Osteoblast (primary cell): ENCODE measurements around the gene SLC25A47. TPM values are rescaled to one million over a fixed set of nuclear protein-coding genes. Genes with fewer than 3 reads are reported as not detected.

Source experiments
- DNase-seq: peaks from one replicate; pipeline ENCODE4 v3.0.0; 2011; ENCODE audit warnings: low spot score, mixed read lengths; ENCODE audit not compliant: insufficient read length; ENCODE audit errors: missing footprints
- H2AFZ ChIP-seq: 2 replicates; pipeline ENCODE4 v1.6.0; 2011; ENCODE audit warnings: mild to moderate bottlenecking, low read length
- H3K27ac ChIP-seq: 2 replicates; pipeline ENCODE4 v1.5.1; 2011; ENCODE audit warnings: mild to moderate bottlenecking, low read depth, low read length, moderate library complexity
- H3K27me3 ChIP-seq: 2 replicates; pipeline ENCODE4 v1.6.0; 2012; ENCODE audit warnings: mild to moderate bottlenecking, control low read depth, inconsistent platforms, low read length, moderate library complexity; ENCODE audit not compliant: insufficient read depth
- H3K36me3 ChIP-seq: 2 replicates; pipeline ENCODE4 v1.5.1; 2011; ENCODE audit warnings: mild to moderate bottlenecking, low read length, control low read depth, moderate library complexity; ENCODE audit not compliant: insufficient read depth
- H3K4me1 ChIP-seq: 2 replicates; pipeline ENCODE4 v1.5.1; 2011; ENCODE audit warnings: mild to moderate bottlenecking, low read length, control low read depth, moderate library complexity; ENCODE audit not compliant: insufficient read depth
- H3K4me2 ChIP-seq: 2 replicates; pipeline ENCODE4 v1.6.0; 2011; ENCODE audit warnings: mild to moderate bottlenecking, low read length; ENCODE audit not compliant: insufficient read depth
- H3K4me3 ChIP-seq: fragments of 200-600 bp; sonication (generic); 3 replicates; pipeline ENCODE4 v1.5.1; 2012; ENCODE audit warnings: mild to moderate bottlenecking, low read length, inconsistent platforms; ENCODE audit not compliant: insufficient read depth
- H3K79me2 ChIP-seq: 2 replicates; pipeline ENCODE4 v1.6.0; 2012; ENCODE audit warnings: mild to moderate bottlenecking, low read length, control low read depth, inconsistent platforms; ENCODE audit not compliant: insufficient read depth
- H3K9me3 ChIP-seq: 2 replicates; pipeline ENCODE4 v1.5.1; 2011; ENCODE audit warnings: low read depth, low read length, control low read depth
- H4K20me1 ChIP-seq: 2 replicates; pipeline ENCODE4 v1.6.0; 2012; ENCODE audit warnings: mild to moderate bottlenecking, low read length, control low read depth; ENCODE audit not compliant: insufficient read depth
- total RNA-seq: library from RNA; depleted of rRNA; stranded (reverse); fragments of >200 nt; gene quantifications from 2 replicates; pipeline ENCODE4 v1.2.3, GENCODE V29; 2012
- TF ChIP-seq, protein P1 (sequence below): IDR thresholded peaks from 2 replicates; pipeline ENCODE4 v1.5.1; 2011; ENCODE audit warnings: mild to moderate bottlenecking, low read depth, low read length, moderate library complexity; ENCODE audit errors: extremely low read depth

SLC25A47 gene
- total RNA-seq, 1 donor: not detected

DNA sequence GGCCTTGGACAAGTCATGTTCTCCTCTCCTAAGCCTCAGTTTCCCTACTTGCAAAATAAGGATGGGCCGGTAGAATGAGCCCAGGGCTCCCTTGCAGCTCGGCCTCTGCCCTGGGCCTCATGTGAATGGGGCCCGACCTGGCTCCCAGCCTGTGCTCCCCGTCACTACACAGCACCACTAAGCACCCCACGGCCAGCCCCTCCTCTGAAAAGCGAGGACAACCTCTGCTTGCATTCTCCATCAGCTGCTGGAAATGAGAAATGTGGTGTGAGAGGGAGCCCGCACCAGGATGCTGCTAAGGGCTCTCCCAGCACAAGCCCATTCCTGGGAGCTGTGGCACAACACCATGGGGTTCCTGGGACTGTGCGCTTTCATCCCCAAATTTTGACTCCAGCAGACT, 10.2 kb downstream of the SLC25A47 start:
- Histone ChIP-seq H2AFZ (no peak overlapping the region), H3K4me3 (no peak overlapping the region), H3K79me2 (no peaks in the 10 kb centered on the region), H4K20me1 (no peaks in the 10 kb centered on the region), H3K36me3 (peaks cover 29% of the 10 kb centered on the region), H3K27me3 (no peaks in the 10 kb centered on the region), H3K9me3 (no peaks in the 10 kb centered on the region), H3K27ac (no peak overlapping the region), H3K4me1 (no peaks in the 10 kb centered on the region), H3K4me2 (no peak overlapping the region)
- TF ChIP-seq, protein P1, sequence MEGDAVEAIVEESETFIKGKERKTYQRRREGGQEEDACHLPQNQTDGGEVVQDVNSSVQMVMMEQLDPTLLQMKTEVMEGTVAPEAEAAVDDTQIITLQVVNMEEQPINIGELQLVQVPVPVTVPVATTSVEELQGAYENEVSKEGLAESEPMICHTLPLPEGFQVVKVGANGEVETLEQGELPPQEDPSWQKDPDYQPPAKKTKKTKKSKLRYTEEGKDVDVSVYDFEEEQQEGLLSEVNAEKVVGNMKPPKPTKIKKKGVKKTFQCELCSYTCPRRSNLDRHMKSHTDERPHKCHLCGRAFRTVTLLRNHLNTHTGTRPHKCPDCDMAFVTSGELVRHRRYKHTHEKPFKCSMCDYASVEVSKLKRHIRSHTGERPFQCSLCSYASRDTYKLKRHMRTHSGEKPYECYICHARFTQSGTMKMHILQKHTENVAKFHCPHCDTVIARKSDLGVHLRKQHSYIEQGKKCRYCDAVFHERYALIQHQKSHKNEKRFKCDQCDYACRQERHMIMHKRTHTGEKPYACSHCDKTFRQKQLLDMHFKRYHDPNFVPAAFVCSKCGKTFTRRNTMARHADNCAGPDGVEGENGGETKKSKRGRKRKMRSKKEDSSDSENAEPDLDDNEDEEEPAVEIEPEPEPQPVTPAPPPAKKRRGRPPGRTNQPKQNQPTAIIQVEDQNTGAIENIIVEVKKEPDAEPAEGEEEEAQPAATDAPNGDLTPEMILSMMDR: no peak
- DNase-seq: peak; percentile 58

DNA sequence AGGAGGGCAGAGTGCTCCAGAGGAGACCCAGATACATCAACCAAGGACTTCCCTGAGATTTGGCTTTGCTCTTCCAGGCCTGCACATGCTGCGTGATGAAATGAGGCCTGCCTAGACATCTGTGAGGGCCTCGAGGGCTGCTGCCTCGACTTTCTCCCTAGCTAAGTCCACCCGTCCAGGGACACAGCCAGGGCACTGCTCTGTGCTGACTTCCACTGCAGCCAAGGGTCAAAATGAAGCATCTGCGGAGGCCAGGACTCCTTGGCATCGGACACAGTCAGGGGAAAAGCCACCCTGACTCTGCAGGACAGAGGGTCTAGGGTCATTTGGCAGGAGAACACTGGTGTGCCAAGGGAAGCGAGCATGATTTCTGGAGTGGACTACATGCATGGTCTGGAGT, 10.7 kb downstream of the SLC25A47 start:
- H3K27ac ChIP-seq: no peak overlapping the region
- no peaks in the 10 kb centered on the region for H4K20me1 ChIP-seq
- no peaks in the 10 kb centered on the region for H3K4me1 ChIP-seq
- no peaks in the 10 kb centered on the region for H3K27me3 ChIP-seq
- TF ChIP-seq, protein P1: no peak
- peaks cover 29% of the 10 kb centered on the region for H3K36me3 ChIP-seq
- no peak overlapping the region for H3K4me3 ChIP-seq
- no peaks in the 10 kb centered on the region for H3K9me3 ChIP-seq
- H3K4me2 ChIP-seq: no peak overlapping the region
- no peak overlapping the region for H2AFZ ChIP-seq
- peak; percentile 62 for DNase-seq
- H3K79me2 ChIP-seq: no peaks in the 10 kb centered on the region

DNA sequence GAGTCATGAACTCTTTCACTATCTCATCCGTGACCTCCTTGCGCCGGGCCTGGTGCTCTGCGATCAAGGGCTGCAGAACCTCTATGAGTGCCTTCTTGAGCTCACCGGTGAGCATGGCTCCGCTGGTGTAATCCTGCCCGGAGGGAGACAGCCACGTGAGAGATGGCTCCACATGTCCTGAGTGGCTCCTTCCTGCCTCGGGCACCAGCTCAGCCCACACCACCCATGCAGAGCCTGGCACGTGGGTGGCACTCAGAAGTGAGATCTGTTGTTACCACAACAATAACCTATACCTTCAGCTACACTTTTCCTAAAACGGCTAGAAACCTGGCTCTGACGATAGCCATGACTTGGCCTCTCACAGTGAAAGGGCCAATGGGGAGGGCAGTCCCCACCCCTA, 11.8 kb downstream of the SLC25A47 start:
- H3K4me1 ChIP-seq: no peaks in the 10 kb centered on the region
- H3K9me3 ChIP-seq: no peaks in the 10 kb centered on the region
- peaks cover 33% of the 10 kb centered on the region for H3K36me3 ChIP-seq
- peak; percentile 66 for DNase-seq
- TF ChIP-seq, protein P1: no peak
- no peaks in the 10 kb centered on the region for H3K27me3 ChIP-seq
- no peak overlapping the region for H2AFZ ChIP-seq
- H3K4me3 ChIP-seq: no peak overlapping the region
- no peaks in the 10 kb centered on the region for H4K20me1 ChIP-seq
- H3K79me2 ChIP-seq: no peaks in the 10 kb centered on the region
- H3K27ac ChIP-seq: no peak overlapping the region
- no peak overlapping the region for H3K4me2 ChIP-seq

DNA sequence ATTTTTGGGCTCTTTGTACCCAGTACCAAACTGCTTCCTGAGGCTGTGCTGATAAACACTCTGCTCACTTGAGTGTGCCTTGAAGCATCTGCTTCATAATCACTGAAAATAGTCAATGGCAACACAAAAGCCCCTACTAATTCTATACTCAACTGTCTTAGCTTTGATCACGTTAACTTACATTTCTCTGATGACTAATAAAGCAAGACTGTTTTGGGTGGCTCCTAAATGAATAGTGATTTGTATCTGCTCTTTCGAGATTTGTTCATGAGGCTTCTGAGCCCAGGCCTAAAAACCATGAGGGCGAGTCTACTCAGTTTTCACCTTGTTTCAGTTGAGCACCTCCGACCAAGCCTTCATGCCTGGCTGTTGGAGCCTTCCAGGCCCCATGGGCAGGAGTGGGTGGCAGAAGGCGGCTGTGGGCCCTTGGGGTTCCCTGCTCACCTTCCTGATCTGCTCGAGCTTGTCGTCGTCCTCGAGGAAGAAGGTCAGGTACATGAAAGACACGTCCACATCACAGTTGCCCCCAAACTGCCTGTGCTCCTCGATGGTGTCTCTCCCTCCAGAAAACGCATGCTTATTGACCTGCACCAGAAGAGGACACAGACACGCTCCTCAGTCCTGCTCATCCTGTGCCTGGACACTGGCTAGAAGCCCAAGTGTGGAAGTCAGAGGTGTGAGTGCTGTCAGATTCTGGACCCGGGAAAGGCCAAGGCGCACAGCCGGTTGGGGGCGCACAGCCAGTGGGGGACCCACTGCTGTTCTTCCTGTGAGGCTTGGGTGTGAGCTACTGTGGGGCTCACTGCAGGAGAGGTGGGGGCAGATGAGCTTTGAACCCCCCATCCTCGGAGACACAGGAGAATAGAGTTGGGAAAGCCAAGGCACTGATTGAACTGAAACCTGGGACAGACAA, 13.7 kb downstream of the SLC25A47 start:
- peak; percentile 49 for DNase-seq
- Histone ChIP-seq H4K20me1 (no peaks in the 10 kb centered on the region), H3K4me2 (no peak overlapping the region), H3K79me2 (no peaks in the 10 kb centered on the region), H3K36me3 (peaks cover 41% of the 10 kb centered on the region), H2AFZ (no peak overlapping the region), H3K27ac (no peak overlapping the region), H3K4me1 (peaks cover 8% of the 10 kb centered on the region), H3K9me3 (no peaks in the 10 kb centered on the region), H3K4me3 (no peak overlapping the region), H3K27me3 (no peaks in the 10 kb centered on the region)
- TF ChIP-seq, protein P1: no peak
